DOHH2 (cell line): Measurements from ENCODE around the gene DDX21.
"Not testable (repeated sequence)": the region's sequence is repeated elsewhere in the genome, so short reads cannot be mapped to it uniquely, and the experiment has no call there.

Source experiments
- H3F3A ChIP-seq: fragments of 200-600 bp; sonication (generic), shearing (Covaris generic); 2 replicates; pipeline ENCODE4 v1.6.0; 2016; ENCODE audit warnings: antibody characterized with exemption, mild to moderate bottlenecking; ENCODE audit not compliant: control insufficient read depth, insufficient read depth
- H3K27ac ChIP-seq: fragments of 200-600 bp; sonication (generic); 2 replicates; pipeline ENCODE4 v1.5.1; 2014; ENCODE audit warnings: low read depth, mild to moderate bottlenecking, low read length, moderate library complexity
- H3K27me3 ChIP-seq: fragments of 200-600 bp; sonication (generic); 2 replicates; pipeline ENCODE4 v1.6.1; 2014; ENCODE audit warnings: mild to moderate bottlenecking, low read length, mixed read lengths; ENCODE audit not compliant: control insufficient read depth
- H3K36me3 ChIP-seq: fragments of 200-600 bp; sonication (generic); 2 replicates; pipeline ENCODE4 v1.6.1; 2014; ENCODE audit warnings: mild to moderate bottlenecking, low read length, moderate library complexity, mixed read lengths; ENCODE audit not compliant: control insufficient read depth
- H3K4me1 ChIP-seq: fragments of 200-600 bp; sonication (generic); 2 replicates; pipeline ENCODE4 v1.6.1; 2014; ENCODE audit warnings: mild to moderate bottlenecking, low read length, mixed read lengths; ENCODE audit not compliant: control insufficient read depth
- H3K4me2 ChIP-seq: fragments of 200-600 bp; sonication (generic); 2 replicates; pipeline ENCODE4 v1.6.0; 2014; ENCODE audit warnings: mild to moderate bottlenecking, low read length, moderate library complexity
- H3K4me3 ChIP-seq: fragments of 200-600 bp; sonication (generic); 2 replicates; pipeline ENCODE4 v1.5.1; 2014; ENCODE audit warnings: mild to moderate bottlenecking, low read length, mixed read lengths
- H3K79me2 ChIP-seq: fragments of 200-600 bp; sonication (generic); 2 replicates; pipeline ENCODE4 v1.6.1; 2014; ENCODE audit warnings: mild to moderate bottlenecking, low read length, mixed read lengths; ENCODE audit not compliant: control insufficient read depth
- H3K9me2 ChIP-seq: fragments of 200-600 bp; sonication (generic); replicated peaks from 2 replicates; pipeline ENCODE4 v1.6.1; 2014; ENCODE audit warnings: mild to moderate bottlenecking, low read length, mixed read lengths; ENCODE audit not compliant: control insufficient read depth
- H3K9me3 ChIP-seq: fragments of 200-600 bp; sonication (generic); 2 replicates; pipeline ENCODE4 v1.6.1; 2014; ENCODE audit warnings: antibody characterized with exemption, low read length, mixed read lengths; ENCODE audit not compliant: control insufficient read depth, insufficient read depth
- H4K20me1 ChIP-seq: fragments of 200-600 bp; sonication (generic); 2 replicates; pipeline ENCODE4 v1.6.0; 2014; ENCODE audit warnings: low read depth, mild to moderate bottlenecking, antibody characterized with exemption, low read length, moderate library complexity; ENCODE audit not compliant: control insufficient read depth, insufficient read depth
- EZH2phosphoT487 ChIP-seq: fragments of 200-600 bp; sonication (generic); IDR thresholded peaks from 2 replicates; pipeline ENCODE4 v1.6.1; 2017; ENCODE audit warnings: borderline replicate concordance, mild to moderate bottlenecking, antibody characterized with exemption, low read length, moderate library complexity, mixed read lengths
- TF ChIP-seq, protein P1 (sequence below): fragments of 200-600 bp; sonication (generic); IDR thresholded peaks from one replicate; pipeline ENCODE4 v1.5.1; 2014; ENCODE audit warnings: antibody characterized with exemption, mild to moderate bottlenecking, low read depth, low read length; ENCODE audit not compliant: poor library complexity, severe bottlenecking

Gene DDX21

DNA sequence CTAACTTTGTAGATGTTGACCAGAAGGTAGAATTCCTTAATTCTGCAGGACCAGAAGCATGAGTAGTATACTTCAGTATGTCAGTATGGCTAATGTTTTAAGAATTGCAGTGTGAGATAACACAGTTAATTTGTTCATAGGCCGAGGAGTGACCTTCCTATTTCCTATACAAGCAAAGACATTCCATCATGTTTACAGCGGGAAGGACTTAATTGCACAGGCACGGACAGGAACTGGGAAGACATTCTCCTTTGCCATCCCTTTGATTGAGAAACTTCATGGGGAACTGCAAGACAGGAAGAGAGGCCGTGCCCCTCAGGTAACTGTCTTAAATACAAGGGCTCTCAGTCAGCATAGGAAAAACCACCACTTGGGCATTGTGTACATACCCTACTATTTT is 7.2 kb downstream of the DDX21 start:
- no peaks in the 10 kb centered on the region for H3F3A ChIP-seq
- no peak overlapping the region for H3K27ac ChIP-seq
- H3K9me3 ChIP-seq, result no peaks in the 10 kb centered on the region
- H3K36me3 ChIP-seq, result peaks cover 95% of the 10 kb centered on the region
- H4K20me1 ChIP-seq, result peaks cover 30% of the 10 kb centered on the region
- no peak overlapping the region for H3K4me3 ChIP-seq
- H3K4me1 ChIP-seq, result peaks cover 19% of the 10 kb centered on the region
- no peak overlapping the region for H3K4me2 ChIP-seq
- no peaks in the 10 kb centered on the region for H3K27me3 ChIP-seq
- H3K79me2 ChIP-seq, result peaks cover 92% of the 10 kb centered on the region
- TF ChIP-seq, protein P1, sequence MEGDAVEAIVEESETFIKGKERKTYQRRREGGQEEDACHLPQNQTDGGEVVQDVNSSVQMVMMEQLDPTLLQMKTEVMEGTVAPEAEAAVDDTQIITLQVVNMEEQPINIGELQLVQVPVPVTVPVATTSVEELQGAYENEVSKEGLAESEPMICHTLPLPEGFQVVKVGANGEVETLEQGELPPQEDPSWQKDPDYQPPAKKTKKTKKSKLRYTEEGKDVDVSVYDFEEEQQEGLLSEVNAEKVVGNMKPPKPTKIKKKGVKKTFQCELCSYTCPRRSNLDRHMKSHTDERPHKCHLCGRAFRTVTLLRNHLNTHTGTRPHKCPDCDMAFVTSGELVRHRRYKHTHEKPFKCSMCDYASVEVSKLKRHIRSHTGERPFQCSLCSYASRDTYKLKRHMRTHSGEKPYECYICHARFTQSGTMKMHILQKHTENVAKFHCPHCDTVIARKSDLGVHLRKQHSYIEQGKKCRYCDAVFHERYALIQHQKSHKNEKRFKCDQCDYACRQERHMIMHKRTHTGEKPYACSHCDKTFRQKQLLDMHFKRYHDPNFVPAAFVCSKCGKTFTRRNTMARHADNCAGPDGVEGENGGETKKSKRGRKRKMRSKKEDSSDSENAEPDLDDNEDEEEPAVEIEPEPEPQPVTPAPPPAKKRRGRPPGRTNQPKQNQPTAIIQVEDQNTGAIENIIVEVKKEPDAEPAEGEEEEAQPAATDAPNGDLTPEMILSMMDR, result no peak
- no peak for TF ChIP-seq EZH2phosphoT487
- H3K9me2 ChIP-seq, result no peaks in the 10 kb centered on the region

DNA sequence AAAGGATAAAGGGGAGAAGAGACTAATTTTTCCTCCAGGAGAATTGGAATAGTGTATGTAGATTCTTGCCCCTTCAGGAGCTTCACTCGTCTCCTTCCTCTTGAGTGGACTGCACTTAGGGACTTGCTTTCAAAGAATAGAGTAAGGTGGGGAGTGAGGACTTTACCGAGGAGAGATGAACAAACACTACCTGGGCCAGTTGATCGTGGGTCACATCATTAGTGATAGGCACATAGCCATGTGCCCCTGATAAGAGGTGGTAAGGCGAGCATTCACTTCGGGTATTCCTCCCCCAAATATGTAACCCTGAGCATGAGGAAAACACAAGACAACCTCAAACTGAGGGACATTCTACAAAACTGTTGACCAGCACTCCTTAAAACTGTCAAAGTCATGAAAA is 18.0 kb downstream of the DDX21 start:
- Histone ChIP-seq H3K36me3 (peaks cover 98% of the 10 kb centered on the region), H3K4me1 (no peaks in the 10 kb centered on the region), H3K27ac (no peak overlapping the region), H3K4me3 (no peak overlapping the region), H3F3A (peaks cover 24% of the 10 kb centered on the region), H3K9me3 (no peaks in the 10 kb centered on the region), H3K27me3 (no peaks in the 10 kb centered on the region), H3K9me2 (no peaks in the 10 kb centered on the region), H4K20me1 (no peaks in the 10 kb centered on the region), H3K79me2 (peaks cover 52% of the 10 kb centered on the region), H3K4me2 (no peak overlapping the region)
- TF ChIP-seq EZH2phosphoT487, result no peak
- TF ChIP-seq, protein P1, result no peak

DNA sequence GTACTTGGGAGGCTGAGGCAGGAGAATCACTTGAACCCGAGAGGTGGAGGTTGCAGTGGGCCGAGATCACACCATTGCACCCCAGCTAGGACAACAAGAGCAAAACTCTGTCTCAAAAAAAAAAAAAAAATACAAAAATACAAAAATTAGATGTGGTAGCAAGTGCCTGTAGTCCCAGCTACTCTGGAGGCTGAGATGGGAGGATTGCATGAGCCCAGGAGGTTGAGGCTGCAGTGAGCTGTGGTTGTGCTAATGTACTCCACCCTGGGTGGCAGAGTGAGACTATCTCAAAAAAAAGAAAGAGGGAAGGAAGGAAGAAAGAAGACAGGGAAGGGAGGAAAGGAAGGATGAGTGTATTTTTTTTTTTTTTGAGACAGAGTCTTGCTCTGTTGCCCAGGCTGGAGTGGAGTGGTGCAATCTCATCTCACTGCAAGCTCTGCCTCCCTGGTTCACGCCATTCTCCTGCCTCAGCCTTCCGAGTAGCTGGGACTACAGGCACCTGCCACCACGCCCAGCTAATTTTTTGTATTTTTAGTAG is 20.0 kb downstream of the DDX21 start:
- peaks cover 29% of the 10 kb centered on the region for H3F3A ChIP-seq
- not testable (repeated sequence) for H4K20me1 ChIP-seq
- peaks cover 43% of the 10 kb centered on the region for H3K79me2 ChIP-seq

DNA sequence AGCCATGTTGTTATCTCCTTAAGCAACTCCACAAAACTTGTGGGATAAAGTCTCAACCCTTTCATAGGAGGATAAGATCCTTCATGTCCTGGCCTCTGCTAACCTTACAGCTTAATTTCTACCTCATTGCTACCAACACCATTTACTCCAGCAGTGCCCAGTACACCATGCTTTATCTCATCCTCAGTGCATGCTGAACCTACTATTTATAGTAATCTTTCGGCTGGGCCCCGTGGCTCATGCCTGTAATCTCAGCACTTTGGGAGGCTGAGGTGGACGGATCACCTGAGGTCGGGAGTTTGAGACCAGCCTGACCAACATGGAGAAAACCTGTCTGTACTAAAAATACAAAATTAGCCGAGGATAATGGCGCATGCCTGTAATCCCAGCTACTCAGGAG is 23.8 kb downstream of the DDX21 start:
- H3K27me3 ChIP-seq, H3K9me3 ChIP-seq: not testable (repeated sequence)

More for the DNA sequence above, 20.0 kb downstream of the DDX21 start:
- not testable (repeated sequence) for H3K27me3 ChIP-seq, H3K4me3 ChIP-seq, H3K4me2 ChIP-seq, H3K4me1 ChIP-seq, H3K27ac ChIP-seq, H3K9me3 ChIP-seq, H3K9me2 ChIP-seq
- H3K36me3 ChIP-seq, result peaks cover 97% of the 10 kb centered on the region

More for the DNA sequence above, 23.8 kb downstream of the DDX21 start:
- peaks cover 19% of the 10 kb centered on the region for H3K79me2 ChIP-seq
- H3K4me1 ChIP-seq, H4K20me1 ChIP-seq, H3K4me2 ChIP-seq, H3K9me2 ChIP-seq, H3K4me3 ChIP-seq, H3K27ac ChIP-seq: not testable (repeated sequence)
- H3F3A ChIP-seq, result peaks cover 63% of the 10 kb centered on the region
- peaks cover 98% of the 10 kb centered on the region for H3K36me3 ChIP-seq
